CD14-positive monocyte (primary cell): ENCODE results near the gene PIP4K2A. TPM values are rescaled to one million over a fixed set of nuclear protein-coding genes. Genes with fewer than 3 reads are reported as not detected.

ENCODE experiments used
- DNase-seq, 3 donors: peaks; one replicate each; pipeline ENCODE4 v3.0.0-alpha.2; 2011 to 2022
- H2AFZ ChIP-seq: 2 replicates; pipeline ENCODE4 v1.6.0; 2012; ENCODE audit warnings: mild to moderate bottlenecking, low read depth, low read length, inconsistent platforms; ENCODE audit not compliant: insufficient read depth, poor library complexity, severe bottlenecking
- H3K27ac ChIP-seq, 2 donors: 1 replicate in 1 of 2; 2 replicates in 1 of 2; pipeline ENCODE4 v1.5.1; 2012 to 2013; ENCODE audit warnings: low read length in 2 of 2, control low read depth in 1 of 2, inconsistent platforms in 1 of 2, low read depth in 1 of 2, mild to moderate bottlenecking in 1 of 2
- H3K27me3 ChIP-seq, 2 donors: one replicate each; pipeline versions ENCODE4 v1.6.0 to v1.6.1; 2011 to 2013; ENCODE audit warnings: low read length in 2 of 2; ENCODE audit not compliant: control insufficient read depth in 2 of 2, insufficient read depth in 2 of 2
- H3K36me3 ChIP-seq, 2 donors: replicated peaks in 1 of 2; 1 replicate in 1 of 2; 2 replicates in 1 of 2; pipeline versions ENCODE4 v1.5.1 to v1.6.1; 2012 to 2013; ENCODE audit warnings: low read length in 2 of 2, control low read depth in 1 of 2, inconsistent platforms in 1 of 2, mild to moderate bottlenecking in 1 of 2; ENCODE audit not compliant: insufficient read depth in 2 of 2, control insufficient read depth in 1 of 2
- H3K4me1 ChIP-seq, 2 donors: 1 replicate in 1 of 2; 2 replicates in 1 of 2; pipeline versions ENCODE4 v1.5.1 to v1.6.1; 2012 to 2013; ENCODE audit warnings: low read length in 2 of 2, control low read depth in 1 of 2, inconsistent platforms in 1 of 2, mild to moderate bottlenecking in 1 of 2, moderate library complexity in 1 of 2; ENCODE audit not compliant: insufficient read depth in 2 of 2, control insufficient read depth in 1 of 2
- H3K4me2 ChIP-seq: replicated peaks from 2 replicates; pipeline ENCODE3; 2012; ENCODE audit warnings: low read length, moderate library complexity, mild to moderate bottlenecking; ENCODE audit not compliant: poor library complexity, severe bottlenecking; ENCODE audit errors: extremely low read depth
- H3K4me3 ChIP-seq, 3 experiments: fragments of 200-600 bp in 1 of 3; sonication (generic) in 1 of 3; replicated peaks in 1 of 3; 1 replicate in 2 of 3; 2 replicates in 1 of 3; pipeline ENCODE4 v1.5.1; 2011 to 2013; ENCODE audit warnings: low read length in 3 of 3, mild to moderate bottlenecking in 3 of 3, control low read depth in 2 of 3, low read depth in 2 of 3, inconsistent platforms in 1 of 3, moderate library complexity in 1 of 3
- H3K79me2 ChIP-seq: 2 replicates; pipeline ENCODE4 v1.6.0; 2012; ENCODE audit warnings: mild to moderate bottlenecking, control low read depth, inconsistent platforms, low read length, moderate library complexity; ENCODE audit not compliant: insufficient read depth
- H3K9ac ChIP-seq: 2 replicates; pipeline ENCODE4 v1.6.0; 2017; ENCODE audit warnings: low read length, mild to moderate bottlenecking; ENCODE audit not compliant: insufficient read depth, poor library complexity, severe bottlenecking
- H3K9me3 ChIP-seq, 2 donors: replicated peaks in 1 of 2; 1 replicate in 1 of 2; 2 replicates in 1 of 2; pipeline versions ENCODE4 v1.5.1 to v1.6.1; 2012 to 2013; ENCODE audit warnings: low read length in 2 of 2, control low read depth in 1 of 2; ENCODE audit not compliant: control insufficient read depth in 1 of 2, insufficient read depth in 1 of 2
- H4K20me1 ChIP-seq: 2 replicates; pipeline ENCODE4 v1.6.0; 2012; ENCODE audit warnings: mild to moderate bottlenecking, low read length, control low read depth, moderate library complexity; ENCODE audit not compliant: insufficient read depth
- H3K27ac Mint-ChIP-seq, 7 donors: one replicate each; pipeline ENCODE4 v1.8.0; 2020; ENCODE audit warnings: mild to moderate bottlenecking in 7 of 7, mixed read lengths in 7 of 7, moderate library complexity in 6 of 7, inconsistent platforms in 2 of 7
- H3K27me3 Mint-ChIP-seq, 3 donors: one replicate each; pipeline ENCODE4 v1.8.0; 2021 to 2022; ENCODE audit warnings: low read depth in 3 of 3, mild to moderate bottlenecking in 3 of 3, mixed read lengths in 3 of 3, moderate library complexity in 3 of 3, inconsistent platforms in 1 of 3
- H3K36me3 Mint-ChIP-seq, 2 donors: one replicate each; pipeline ENCODE4 v1.8.0; 2020; ENCODE audit warnings: mixed read lengths in 2 of 2, inconsistent platforms in 1 of 2, mild to moderate bottlenecking in 1 of 2
- H3K4me1 Mint-ChIP-seq: one replicate; pipeline ENCODE4 v1.8.0; 2020; ENCODE audit warnings: mild to moderate bottlenecking, mixed read lengths
- H3K4me3 Mint-ChIP-seq, 2 donors: one replicate each; pipeline ENCODE4 v1.8.0; 2020; ENCODE audit warnings: mild to moderate bottlenecking in 2 of 2, mixed read lengths in 2 of 2, moderate library complexity in 1 of 2
- H3K9me3 Mint-ChIP-seq, 7 donors: one replicate each; pipeline ENCODE4 v1.8.0; 2020 to 2022; ENCODE audit warnings: mixed read lengths in 7 of 7, mild to moderate bottlenecking in 6 of 7, moderate library complexity in 6 of 7, inconsistent platforms in 2 of 7
- CTCF ChIP-seq: fragments of 200-600 bp; IDR thresholded peaks from one replicate; pipeline ENCODE4 v1.8.0; 2022; ENCODE audit warnings: antibody characterized with exemption, mild to moderate bottlenecking
- WGBS: methylation state at CpG from one replicate; pipeline ENCODE4 v1.1.5; 2013; ENCODE audit warnings: missing lambda C conversion rate; ENCODE audit not compliant: insufficient coverage; 5-methylcytosine and 5-hydroxymethylcytosine counted together
- intact Hi-C, 2 donors: fragments of 100-400 bp; cut with micrococcal nuclease; formaldehyde crosslinking; loops; one replicate each; pipeline versions ENCODE4 v1.15.0 to v1.15.1; 2023
- polyA plus RNA-seq, 3 donors: library from polyadenylated mRNA; depleted of rRNA in 1 of 3; unstranded in 2 of 3; stranded (reverse) in 1 of 3; fragments of 300-500 nt in 2 of 3; fragments of >200 nt in 1 of 3; fragmentation: Illumina TruSeq in 2 of 3; gene quantifications; 1 replicate in 2 of 3; 2 replicates in 1 of 3; pipeline ENCODE4 v1.2.3, GENCODE V29; 2012 to 2021

Gene PIP4K2A
- polyA plus RNA-seq, 3 donors = 9.7 to 33.7 (median 16.6) TPM

GRCh38 chr10:22544325-22545068 is 169.9 kb downstream of the PIP4K2A start:
- Histone ChIP-seq H3K79me2 (no peaks in the 10 kb centered on the region), H3K27me3 (no peaks in the 10 kb centered on the region), H3K27ac (peak overlapping the region in 1 of 2 donors; percentile 14), H3K4me1 (no peaks in the 10 kb centered on the region), H3K9me3 (no peaks in the 10 kb centered on the region), H3K9ac (no peak overlapping the region), H3K4me3 (no peak overlapping the region), H2AFZ (no peak overlapping the region), H3K4me2 (no peak overlapping the region), H4K20me1 (peaks cover 5% of the 10 kb centered on the region), H3K36me3 (peaks cover 64 to 99% of the 10 kb centered on the region in 2 donors)
- WGBS = 93% methylated on average over 9 of the region's 12 CpGs
- DNase-seq = no peak
- Mint-ChIP-seq H3K4me1 (no peaks in the 10 kb centered on the region), H3K9me3 (no peaks in the 10 kb centered on the region), H3K4me3 (no peak overlapping the region), H3K27ac (peak overlapping the region in 4 of 7 donors; percentile 21 to 41 (median 28)), H3K27me3 (peaks cover 0 to 5% (median 1%) of the 10 kb centered on the region in 3 donors), H3K36me3 (peaks cover 85 to 87% of the 10 kb centered on the region in 2 donors)
- intact Hi-C loops = no loop called here
- TF ChIP-seq CTCF = no peak

- Mint-ChIP-seq H3K36me3 (peaks cover 88 to 92% of the 10 kb centered on the region in 2 donors), H3K9me3 (no peaks in the 10 kb centered on the region), H3K27me3 (peaks cover 0 to 3% (median 1%) of the 10 kb centered on the region in 3 donors), H3K4me1 (no peaks in the 10 kb centered on the region), H3K4me3 (no peak overlapping the region), H3K27ac (peak overlapping the region in 3 of 7 donors; percentile 31 to 61 (median 37))
- Histone ChIP-seq H2AFZ (no peak overlapping the region), H3K4me1 (no peaks in the 10 kb centered on the region), H3K79me2 (no peaks in the 10 kb centered on the region), H3K4me3 (no peak overlapping the region), H3K4me2 (no peak overlapping the region), H3K27me3 (no peaks in the 10 kb centered on the region), H4K20me1 (peaks cover 9% of the 10 kb centered on the region), H3K9ac (no peak overlapping the region), H3K36me3 (peaks cover 69 to 100% of the 10 kb centered on the region in 2 donors), H3K27ac (no peak overlapping the region), H3K9me3 (no peaks in the 10 kb centered on the region)
- TF ChIP-seq CTCF = no peak
- 87% methylated on average over 7 of the region's 7 CpGs for WGBS
- DNase-seq = no peak
- intact Hi-C loops = no loop called here
Observed at GRCh38 chr10:22542773-22543172, 171.6 kb downstream of the PIP4K2A start.
